ENCODE data around the gene SH3GL3.

DNA sequence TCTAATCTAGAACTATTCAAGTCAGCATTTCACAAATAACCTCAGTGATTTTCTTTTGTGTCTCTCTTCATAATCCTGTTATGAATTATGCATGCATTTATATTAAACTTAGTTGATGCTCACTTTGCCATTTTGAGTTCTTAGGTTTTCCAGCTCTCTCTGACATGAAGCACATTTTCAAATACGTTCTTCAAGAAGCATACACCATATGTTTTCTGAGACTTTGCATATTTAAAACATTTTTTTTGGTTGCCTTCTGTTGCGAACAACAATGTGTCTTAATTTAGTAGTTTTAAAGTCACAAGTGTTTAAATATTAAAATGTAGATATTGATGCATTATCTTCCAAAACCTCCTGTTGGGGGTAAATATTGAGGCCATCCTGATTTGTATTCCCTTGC lies 37.5 kb downstream of the SH3GL3 start:
- TF ChIP-seq, protein P1, sequence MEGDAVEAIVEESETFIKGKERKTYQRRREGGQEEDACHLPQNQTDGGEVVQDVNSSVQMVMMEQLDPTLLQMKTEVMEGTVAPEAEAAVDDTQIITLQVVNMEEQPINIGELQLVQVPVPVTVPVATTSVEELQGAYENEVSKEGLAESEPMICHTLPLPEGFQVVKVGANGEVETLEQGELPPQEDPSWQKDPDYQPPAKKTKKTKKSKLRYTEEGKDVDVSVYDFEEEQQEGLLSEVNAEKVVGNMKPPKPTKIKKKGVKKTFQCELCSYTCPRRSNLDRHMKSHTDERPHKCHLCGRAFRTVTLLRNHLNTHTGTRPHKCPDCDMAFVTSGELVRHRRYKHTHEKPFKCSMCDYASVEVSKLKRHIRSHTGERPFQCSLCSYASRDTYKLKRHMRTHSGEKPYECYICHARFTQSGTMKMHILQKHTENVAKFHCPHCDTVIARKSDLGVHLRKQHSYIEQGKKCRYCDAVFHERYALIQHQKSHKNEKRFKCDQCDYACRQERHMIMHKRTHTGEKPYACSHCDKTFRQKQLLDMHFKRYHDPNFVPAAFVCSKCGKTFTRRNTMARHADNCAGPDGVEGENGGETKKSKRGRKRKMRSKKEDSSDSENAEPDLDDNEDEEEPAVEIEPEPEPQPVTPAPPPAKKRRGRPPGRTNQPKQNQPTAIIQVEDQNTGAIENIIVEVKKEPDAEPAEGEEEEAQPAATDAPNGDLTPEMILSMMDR (IDR thresholded peaks at IDR 0.05), result no peak
- TF ChIP-seq POLR2A (IDR thresholded peaks at IDR 0.05), result no peak

Data from lower leg skin (tissue), 3 donors.